GM15510 (cell line): ENCODE results near the gene JUP.

Experiments
- POLR2A ChIP-seq: IDR thresholded peaks from 3 replicates; pipeline ENCODE4 v1.6.1; 2011; ENCODE audit warnings: borderline replicate concordance; ENCODE audit not compliant: insufficient read length; ENCODE audit errors: extremely low read depth

JUP gene

DNA sequence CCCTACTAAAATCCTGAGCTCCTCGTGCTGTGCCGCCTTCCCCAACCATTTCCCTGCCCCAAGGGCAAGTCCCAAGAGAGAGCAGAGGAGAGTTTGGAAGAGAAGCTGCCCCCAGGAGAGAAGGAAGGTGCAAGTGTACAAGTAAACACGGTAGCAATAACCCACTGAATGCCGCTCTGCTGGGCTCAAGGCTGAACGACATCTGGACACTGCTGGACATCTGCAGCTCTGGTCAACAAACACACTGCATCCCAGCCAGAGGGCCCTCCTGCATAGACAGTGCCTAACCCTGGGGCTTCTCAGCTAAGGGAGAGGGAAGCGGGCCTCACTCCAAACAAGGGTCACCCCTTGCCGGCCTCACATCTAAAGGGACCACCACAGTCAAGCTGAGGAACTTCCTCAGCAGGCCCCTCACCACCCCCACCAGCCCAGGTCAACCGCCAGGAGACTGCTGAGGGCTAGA lies 12.7 kb downstream of the JUP start:
- no peak for TF ChIP-seq POLR2A

DNA sequence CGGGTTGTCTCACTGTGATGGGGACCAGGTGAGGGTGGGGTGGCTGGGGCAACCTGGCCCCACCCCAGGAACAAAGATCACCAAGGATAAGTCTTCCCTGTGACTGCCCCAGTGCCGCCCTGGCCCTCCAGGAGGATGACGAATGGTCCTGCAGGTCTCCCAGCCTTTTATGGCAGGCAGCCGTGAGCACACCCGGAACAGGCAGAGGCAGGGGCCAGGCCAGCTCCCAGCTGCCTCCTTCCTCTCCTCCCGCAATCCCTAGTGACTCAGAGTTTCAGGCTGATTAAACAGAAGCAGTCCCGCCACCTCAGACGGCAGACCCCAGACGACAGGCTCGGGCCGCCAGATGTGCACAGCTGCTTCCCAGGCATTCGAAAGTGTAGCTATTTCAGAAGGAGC lies 13.3 kb downstream of the JUP start:
- no peak for TF ChIP-seq POLR2A

DNA sequence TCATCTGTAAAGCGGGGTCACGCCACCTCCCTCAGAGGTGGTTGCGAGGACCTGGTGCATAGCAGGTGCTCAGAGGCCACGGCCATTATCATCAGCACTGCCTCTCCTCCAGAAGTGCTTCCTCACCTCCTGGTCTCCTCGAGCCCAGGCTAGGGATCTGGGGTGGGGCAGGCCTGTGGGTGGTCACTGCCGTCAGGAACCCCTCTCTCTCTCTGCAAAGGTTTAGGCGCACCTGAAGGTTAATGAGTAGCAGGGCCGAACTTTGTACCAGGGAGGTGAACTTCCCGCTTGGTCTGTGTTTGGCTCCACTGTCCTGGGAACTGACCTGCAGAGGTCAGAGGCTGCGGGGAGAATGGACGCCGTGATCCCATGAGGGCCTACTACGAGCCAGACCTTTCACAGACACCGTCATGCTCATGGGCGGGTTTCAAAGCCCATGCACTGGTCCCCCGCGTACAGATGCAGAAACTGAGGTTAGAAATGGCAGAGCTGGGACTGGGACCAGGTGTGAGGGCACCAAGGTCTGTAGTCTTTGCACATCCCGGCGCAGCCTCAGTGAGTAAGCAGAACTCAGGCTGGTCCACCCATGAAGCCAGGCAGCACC lies 13.8 kb downstream of the JUP start:
- no peak for TF ChIP-seq POLR2A

DNA sequence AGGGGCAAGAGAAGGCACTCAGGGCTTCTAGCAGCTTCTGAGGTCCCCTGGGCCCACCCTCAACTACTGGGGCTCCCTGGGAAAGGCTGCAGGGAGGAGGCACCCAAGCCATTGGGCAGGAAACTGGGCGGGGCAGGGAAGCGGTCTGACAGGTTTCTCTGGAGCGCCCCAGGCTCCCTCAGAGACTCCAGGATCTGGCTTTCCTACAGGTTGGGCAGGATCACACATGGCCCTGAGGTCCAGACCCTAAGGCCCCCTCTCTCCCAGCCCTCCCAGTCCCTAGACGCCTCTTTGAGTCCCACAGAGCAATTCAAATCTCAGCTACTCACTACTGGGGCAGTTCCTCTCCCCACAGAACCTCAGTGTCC lies 14.3 kb downstream of the JUP start:
- TF ChIP-seq POLR2A, result no peak

DNA sequence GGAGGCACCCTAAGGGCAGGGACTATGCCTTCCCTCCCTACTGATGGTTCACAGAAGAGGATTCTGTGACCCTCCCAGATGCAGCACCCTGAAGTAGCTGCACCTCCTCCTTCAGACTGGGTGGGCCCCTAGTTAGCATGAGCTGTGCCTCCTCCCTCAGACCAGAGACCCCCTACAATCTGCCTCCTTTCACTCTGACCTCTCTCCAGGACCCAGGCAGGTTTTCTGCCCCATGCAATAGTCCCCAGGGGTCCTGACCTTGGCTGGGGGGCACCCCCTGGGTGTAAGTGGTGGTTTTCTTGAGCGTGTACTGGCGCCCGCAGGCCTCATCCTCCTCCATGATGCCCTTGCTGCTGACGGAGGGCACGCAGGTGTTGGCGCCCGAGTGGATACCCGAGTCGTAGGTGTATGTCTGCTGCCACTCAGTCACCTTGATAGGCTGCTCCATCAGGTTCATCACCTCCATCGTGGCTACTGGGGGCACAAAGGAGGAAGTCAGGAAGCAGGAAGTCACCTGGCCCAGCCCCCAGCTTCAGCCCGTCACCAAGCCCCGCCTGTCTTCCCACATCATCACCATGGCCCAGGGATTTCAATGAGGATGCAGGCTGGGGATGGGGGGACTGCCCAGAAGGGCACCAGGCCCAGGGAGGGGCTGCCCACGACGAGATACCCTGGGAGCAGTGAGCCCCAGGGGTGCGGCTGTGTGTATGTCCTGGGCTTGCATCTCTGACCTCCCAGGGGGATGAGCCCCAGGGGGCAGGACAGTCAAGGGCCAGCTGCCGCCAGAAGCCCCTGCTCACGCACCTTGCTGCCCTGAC lies 14.9 kb downstream of the JUP start:
- TF ChIP-seq POLR2A, result no peak

DNA sequence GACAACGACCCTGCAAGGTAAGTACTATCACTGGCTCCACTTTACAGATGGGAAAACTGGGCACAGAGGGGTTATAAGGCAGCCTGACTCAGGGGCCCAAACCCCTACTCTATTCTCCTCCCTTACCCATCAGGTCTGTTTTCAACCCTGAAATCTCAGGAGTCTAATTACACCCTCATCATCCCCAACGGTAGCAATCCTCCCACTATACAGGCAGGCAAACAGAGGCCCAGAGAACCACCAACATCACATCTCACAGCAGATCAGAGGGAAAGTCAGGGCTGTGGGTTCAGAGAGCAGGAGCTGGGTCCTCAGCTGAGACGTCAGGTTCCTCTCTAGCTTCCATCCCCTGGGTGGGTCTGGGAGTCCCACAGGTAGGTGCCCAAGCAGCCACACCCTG lies 16.5 kb downstream of the JUP start:
- TF ChIP-seq POLR2A, result no peak

GRCh38 chr17:41769346-41769862 lies 17.1 kb downstream of the JUP start:
- TF ChIP-seq POLR2A, result no peak

DNA sequence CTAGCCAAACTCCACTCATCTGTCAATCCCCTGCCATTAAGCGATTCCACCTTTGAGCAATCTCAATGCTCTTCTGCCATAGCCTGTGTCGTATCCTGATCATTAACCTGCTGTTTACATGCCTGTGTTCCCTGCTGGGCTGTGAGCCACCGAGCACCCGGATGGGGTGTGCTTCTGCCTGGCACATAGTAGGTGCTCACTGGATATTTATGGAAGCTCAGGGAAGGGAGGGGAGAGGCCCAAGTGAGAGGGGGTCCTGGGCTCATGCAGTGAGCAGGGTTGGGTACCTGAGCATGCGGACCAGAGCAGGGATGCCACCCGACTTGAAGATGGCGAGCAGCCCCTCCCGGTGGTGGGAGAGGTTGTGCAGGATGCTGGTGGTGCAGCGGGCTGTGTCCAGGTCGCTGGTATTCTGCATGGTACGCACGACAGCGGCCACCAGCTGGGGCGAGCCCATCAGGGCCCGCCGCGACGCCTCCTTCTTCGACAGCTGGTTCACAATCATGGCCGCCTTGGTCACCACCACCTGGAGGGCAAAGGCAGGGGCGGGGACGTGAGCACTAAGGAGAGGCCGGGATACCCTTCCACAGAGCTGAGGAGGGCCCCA lies 17.7 kb downstream of the JUP start:
- TF ChIP-seq POLR2A, result no peak

DNA sequence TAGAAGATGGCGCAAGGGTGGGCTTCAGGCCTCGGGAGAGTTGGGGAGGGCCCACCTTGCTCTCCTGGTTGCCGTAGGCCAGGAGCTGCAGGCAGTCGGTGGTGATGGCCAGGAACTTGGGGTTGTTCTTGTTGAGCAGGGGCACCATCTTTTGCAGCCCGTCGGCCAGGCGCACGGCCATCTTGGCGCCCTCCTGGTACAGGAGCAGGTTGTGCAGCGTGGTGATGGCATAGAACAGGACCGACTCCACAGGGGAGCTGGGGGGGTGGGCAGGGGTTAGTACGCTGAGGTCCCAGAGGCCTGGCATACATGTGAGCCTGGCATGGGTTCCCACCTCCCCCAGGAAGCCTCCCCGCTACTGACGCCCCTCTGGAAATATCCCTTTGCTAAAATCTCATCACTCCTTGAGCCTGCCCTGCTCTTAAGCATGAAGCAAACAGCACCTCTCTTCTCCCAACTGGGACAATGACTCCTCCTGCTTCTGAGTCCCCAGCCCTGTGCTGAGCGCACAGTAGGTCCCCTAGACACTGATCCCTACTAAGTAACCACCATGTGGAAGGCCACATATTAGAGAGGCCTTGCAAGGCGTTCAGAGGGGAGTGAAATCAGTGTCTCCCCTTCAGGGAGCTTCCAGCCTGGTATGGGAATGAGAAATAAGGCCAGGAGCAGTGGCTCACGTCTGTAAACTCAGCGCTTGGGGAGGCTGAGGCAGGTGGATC lies 19.0 kb downstream of the JUP start:
- no peak for TF ChIP-seq POLR2A

DNA sequence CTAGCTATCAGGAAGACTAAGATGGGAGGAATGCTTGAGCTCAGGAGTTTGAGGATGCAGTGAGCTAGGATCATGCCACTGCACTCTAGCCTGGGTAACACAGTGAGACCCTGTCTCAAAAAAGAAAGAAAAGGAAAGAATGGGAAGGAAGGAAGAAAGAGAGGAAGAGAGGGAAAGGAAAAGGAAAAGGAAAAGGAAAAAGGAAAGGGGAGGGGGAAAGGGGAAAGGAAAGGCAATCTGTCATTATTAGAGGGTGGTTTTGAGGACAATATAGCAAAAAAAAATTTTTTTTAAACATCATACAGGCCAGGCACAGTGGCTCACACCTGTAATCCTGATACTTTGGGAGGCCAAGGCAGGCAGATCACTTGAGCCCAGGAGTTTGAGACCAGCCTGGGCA lies 20.4 kb downstream of the JUP start:
- no peak for TF ChIP-seq POLR2A

DNA sequence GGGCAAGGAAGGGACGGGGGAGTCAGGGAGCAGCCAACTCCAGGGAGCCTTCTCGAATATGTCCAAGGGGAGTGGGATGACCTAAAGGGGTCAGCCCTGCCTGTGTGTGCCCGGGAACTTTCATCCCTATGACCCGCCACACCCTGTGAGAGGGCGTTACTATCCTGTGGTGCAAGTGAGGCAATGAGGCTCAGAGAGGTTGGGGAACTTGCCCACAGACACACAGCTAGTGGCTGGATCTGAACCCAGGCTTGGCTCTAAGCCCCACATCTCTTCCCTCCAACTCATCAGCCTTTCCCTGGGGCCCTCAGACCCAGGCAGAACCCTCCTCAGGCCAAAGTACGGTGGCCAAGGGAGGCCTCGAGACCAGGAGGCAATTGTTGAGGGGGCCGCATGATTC lies 23.2 kb downstream of the JUP start:
- no peak for TF ChIP-seq POLR2A

- TF ChIP-seq POLR2A, result no peak
Measured at GRCh38 chr17:41762841-41763240, 23.7 kb downstream of the JUP start.

DNA sequence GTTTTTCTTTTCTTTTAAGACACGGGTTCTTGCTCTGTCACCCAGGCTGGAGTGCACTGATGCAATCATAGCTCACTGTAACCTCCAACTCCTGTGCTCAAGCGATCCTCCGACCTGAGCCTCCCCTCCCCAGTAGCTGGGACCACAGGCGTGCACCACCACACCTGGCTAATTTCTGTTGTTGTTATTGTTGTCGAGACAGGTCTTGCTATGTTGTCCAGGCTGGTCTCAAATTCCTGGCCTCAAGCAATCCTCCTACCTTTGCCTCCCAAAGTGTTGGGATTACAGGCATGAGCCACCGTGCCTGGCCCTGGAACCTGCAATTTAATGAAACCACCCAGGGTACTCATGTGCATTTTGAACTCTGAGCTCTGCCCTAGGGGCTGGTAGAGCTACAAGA lies 24.1 kb downstream of the JUP start:
- TF ChIP-seq POLR2A, result no peak

DNA sequence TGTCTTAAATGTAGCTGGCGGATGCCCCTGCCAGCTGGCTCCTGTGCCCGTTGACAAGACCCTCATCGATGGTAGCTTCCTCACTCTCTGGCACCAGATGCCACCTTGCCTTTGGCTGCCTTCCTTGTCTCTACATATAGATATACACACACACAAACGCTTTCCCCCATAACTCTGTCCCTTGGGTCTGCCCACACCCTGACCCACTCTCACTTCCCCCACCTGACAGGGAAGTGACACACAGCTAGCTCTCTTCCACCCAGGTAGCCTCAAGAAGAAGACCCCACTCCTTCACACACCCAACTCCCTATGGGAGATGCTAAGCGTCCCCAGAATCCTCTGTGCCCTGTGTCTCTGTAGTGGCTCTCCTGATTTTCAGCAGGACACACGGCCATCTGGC lies 25.6 kb downstream of the JUP start:
- no peak for TF ChIP-seq POLR2A

DNA sequence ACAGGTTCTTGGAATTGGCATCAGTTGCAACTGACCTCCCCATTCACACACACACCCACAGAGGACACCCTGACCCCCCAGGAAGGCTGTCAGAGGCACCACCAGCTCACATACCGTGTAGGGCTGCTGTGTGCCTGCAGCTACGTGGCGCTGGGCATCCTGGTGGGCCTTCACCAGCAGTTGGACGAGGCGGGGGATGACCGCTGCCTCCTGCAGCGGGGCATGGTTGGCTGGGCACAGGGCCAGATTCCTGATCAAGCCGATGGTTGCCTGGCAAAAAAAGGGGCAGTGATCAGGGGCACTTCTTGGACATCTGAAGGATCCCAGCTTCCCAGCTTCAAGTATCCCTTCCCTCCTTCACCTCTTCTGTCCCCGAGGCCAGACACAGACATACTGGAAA lies 27.9 kb downstream of the JUP start:
- TF ChIP-seq POLR2A, result no peak
